Stimulated activated naive CD8-positive, alpha-beta T cell treated with anti-CD3 and anti-CD28 coated beads, Interleukin-15, amount 100 ng/mL, for 72 hours (primary cell): ENCODE measurements around the gene LAS1L.

Experiments used
- ATAC-seq: fragments of 150-1000 bp; cut with Tn5 transposase; 2 replicates; pipeline ENCODE4 v1.10.0; 2021; ENCODE audit warnings: mild to moderate bottlenecking, moderate library complexity
- DNase-seq, 2 donors: peaks; one replicate each; pipeline ENCODE4 v3.0.0; 2021 to 2022
- H3K27ac Mint-ChIP-seq, 2 donors: one replicate each; pipeline ENCODE4 v1.8.0; 2022; ENCODE audit warnings: mild to moderate bottlenecking in 2 of 2, mixed read lengths in 2 of 2, moderate library complexity in 2 of 2
- H3K27me3 Mint-ChIP-seq: one replicate; pipeline ENCODE4 v1.8.0; 2022; ENCODE audit warnings: mixed read lengths
- H3K4me1 Mint-ChIP-seq: one replicate; pipeline ENCODE4 v1.8.0; 2022; ENCODE audit warnings: mild to moderate bottlenecking, mixed read lengths
- H3K4me3 Mint-ChIP-seq, 2 donors: one replicate each; pipeline ENCODE4 v1.8.0; 2022; ENCODE audit warnings: mild to moderate bottlenecking in 2 of 2, mixed read lengths in 2 of 2, moderate library complexity in 1 of 2
- H3K9me3 Mint-ChIP-seq, 2 donors: one replicate each; pipeline ENCODE4 v1.8.0; 2022; ENCODE audit warnings: mixed read lengths in 2 of 2

The LAS1L gene

DNA sequence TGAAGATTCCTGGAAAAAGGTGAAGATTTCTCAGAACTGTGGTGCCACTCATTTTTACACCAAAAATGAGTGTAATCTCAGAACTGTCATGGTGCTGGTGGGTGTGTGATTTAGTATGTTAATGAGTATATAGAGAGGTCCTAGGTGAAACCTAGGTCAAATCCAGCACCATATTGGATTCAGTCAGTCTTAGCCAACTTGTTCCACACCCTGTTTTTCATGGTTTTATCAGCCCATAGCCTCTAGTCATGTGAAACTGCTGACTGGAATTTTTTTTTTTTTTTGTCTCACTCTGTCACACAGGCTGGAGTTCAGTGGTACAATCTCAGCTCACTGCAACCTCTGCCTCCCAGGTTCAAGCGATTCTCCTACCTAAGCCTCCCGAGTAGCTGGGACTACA, 58.0 kb downstream of the LAS1L start:
- H3K4me1 Mint-ChIP-seq, result peaks cover 6% of the 10 kb centered on the region
- no peaks in the 10 kb centered on the region for H3K27me3 Mint-ChIP-seq
- no peak overlapping the region for H3K27ac Mint-ChIP-seq
- DNase-seq (no peak), ATAC-seq (no peak)
- no peak overlapping the region for H3K4me3 Mint-ChIP-seq
- peaks cover 4 to 5% of the 10 kb centered on the region in 2 donors for H3K9me3 Mint-ChIP-seq

DNA sequence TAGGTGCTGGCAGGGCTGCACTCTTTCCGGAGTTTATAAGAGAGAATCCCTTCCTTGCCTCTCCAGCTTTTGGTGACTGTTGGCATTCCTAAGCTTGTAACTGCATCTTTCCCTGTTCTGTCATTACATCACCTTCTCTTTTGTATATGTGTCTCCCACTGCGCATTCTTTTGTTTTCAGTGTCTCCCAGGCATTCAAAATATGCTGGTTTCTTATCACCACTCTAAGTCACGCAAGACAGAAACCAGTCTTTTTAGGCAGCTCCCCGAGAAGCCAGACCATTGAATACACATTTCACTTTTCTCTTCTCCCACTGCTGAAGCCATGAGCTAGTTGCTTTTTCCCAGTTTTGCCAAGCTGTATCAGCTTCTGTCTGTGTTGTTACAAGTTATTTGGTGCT, 71.0 kb downstream of the LAS1L start:
- H3K4me3 Mint-ChIP-seq, result no peak overlapping the region
- no peak for DNase-seq

More for the DNA sequence above, 71.0 kb downstream of the LAS1L start:
- ATAC-seq, result no peak
- Mint-ChIP-seq H3K27me3 (no peaks in the 10 kb centered on the region), H3K27ac (no peak overlapping the region), H3K9me3 (peaks cover 3 to 16% of the 10 kb centered on the region in 2 donors), H3K4me1 (peaks cover 5% of the 10 kb centered on the region)
